ENCODE data around the gene RHOB. TPM values are rescaled to one million over a fixed set of nuclear protein-coding genes. Genes with fewer than 3 reads are reported as not detected.

RHOB gene
- polyA plus RNA-seq, 3 donors: 43.3 to 602 (median 66.3) TPM

DNA sequence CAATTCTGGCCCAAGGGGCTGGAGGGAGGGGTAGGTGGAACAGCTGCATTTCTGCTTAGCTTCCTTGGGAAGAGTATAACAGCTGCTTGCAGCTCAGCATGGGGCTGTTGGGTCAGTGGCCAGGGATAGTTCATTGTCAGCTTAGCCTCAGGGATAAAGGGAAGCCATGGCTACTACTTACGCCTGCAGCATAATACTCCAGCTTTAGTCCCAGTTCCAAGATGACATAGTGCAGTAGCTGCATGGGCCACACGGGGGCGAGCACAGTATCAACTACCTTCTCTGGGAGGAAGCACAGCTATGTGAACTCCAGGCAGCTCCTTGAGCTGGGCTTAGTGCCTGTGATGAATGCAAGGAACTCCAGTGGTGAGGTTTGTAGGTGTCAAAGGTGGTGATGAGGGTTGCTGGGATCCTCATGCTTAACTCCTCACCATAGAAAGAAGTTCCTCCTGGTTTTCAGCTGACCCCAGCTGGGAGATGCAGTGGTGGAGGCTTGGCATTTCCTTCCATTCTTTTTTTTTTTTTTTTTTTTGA, 35.4 kb upstream of the RHOB start:
- H3K4me3 ChIP-seq (replicated peaks in 1 of 3; ENCODE audit: low read depth in 2 of 3, low read length in 3 of 3): no peak overlapping the region
- Mint-ChIP-seq H3K4me1 (peaks cover 27% of the 10 kb centered on the region), H3K27ac (peak overlapping the region in 1 of 7 donors; percentile 63), H3K36me3 (peaks cover 4 to 10% of the 10 kb centered on the region in 2 donors), H3K4me3 (no peak overlapping the region), H3K27me3 (ENCODE audit: low read depth in 3 of 3) (peaks cover 0 to 4% (median 0%) of the 10 kb centered on the region in 3 donors), H3K9me3 (peaks cover 19 to 45% (median 28%) of the 10 kb centered on the region in 7 donors)
- H3K9me3 ChIP-seq (replicated peaks in 1 of 2; ENCODE audit: control insufficient read depth in 1 of 2, insufficient read depth in 1 of 2, low read length in 2 of 2): peaks cover 18 to 24% of the 10 kb centered on the region in 2 donors
- H3K27ac ChIP-seq (ENCODE audit: low read depth in 1 of 2, low read length in 2 of 2): no peak overlapping the region
- H3K27me3 ChIP-seq (ENCODE audit: control insufficient read depth in 2 of 2, insufficient read depth in 2 of 2, low read length in 2 of 2): no peaks in the 10 kb centered on the region
- H3K4me1 ChIP-seq (ENCODE audit: control insufficient read depth in 1 of 2, insufficient read depth in 2 of 2, low read length in 2 of 2): peaks cover 15 to 20% of the 10 kb centered on the region in 2 donors
- intact Hi-C loops (cut with micrococcal nuclease): loop anchor here (5.0 kb wide), 1 partner anchor 36 kb away; the partner anchor contains the start of gene RHOB (in 2 of the 2)
- 8% methylated on average over 2 of the region's 3 CpGs for WGBS (ENCODE audit: insufficient coverage)
- H3K36me3 ChIP-seq (replicated peaks in 1 of 2; ENCODE audit: control insufficient read depth in 1 of 2, insufficient read depth in 2 of 2, low read length in 2 of 2): no peaks in the 10 kb centered on the region
- no peaks in the 10 kb centered on the region for H3K79me2 ChIP-seq (ENCODE audit: insufficient read depth, low read length)
- DNase-seq: peak; percentile 78 to 84 (median 81)
- TF ChIP-seq, protein P1, sequence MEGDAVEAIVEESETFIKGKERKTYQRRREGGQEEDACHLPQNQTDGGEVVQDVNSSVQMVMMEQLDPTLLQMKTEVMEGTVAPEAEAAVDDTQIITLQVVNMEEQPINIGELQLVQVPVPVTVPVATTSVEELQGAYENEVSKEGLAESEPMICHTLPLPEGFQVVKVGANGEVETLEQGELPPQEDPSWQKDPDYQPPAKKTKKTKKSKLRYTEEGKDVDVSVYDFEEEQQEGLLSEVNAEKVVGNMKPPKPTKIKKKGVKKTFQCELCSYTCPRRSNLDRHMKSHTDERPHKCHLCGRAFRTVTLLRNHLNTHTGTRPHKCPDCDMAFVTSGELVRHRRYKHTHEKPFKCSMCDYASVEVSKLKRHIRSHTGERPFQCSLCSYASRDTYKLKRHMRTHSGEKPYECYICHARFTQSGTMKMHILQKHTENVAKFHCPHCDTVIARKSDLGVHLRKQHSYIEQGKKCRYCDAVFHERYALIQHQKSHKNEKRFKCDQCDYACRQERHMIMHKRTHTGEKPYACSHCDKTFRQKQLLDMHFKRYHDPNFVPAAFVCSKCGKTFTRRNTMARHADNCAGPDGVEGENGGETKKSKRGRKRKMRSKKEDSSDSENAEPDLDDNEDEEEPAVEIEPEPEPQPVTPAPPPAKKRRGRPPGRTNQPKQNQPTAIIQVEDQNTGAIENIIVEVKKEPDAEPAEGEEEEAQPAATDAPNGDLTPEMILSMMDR (IDR thresholded peaks at IDR 0.05): peak; percentile 81
- H3K9ac ChIP-seq (ENCODE audit: insufficient read depth, low read length, poor library complexity, severe bottlenecking): no peak overlapping the region
- no peak overlapping the region for H3K4me2 ChIP-seq (replicated peaks; ENCODE audit: extremely low read depth, low read length, poor library complexity, severe bottlenecking)
- no peaks in the 10 kb centered on the region for H4K20me1 ChIP-seq (ENCODE audit: insufficient read depth, low read length)
- H2AFZ ChIP-seq (ENCODE audit: insufficient read depth, low read depth, low read length, poor library complexity, severe bottlenecking): peak overlapping the region; percentile 57

DNA sequence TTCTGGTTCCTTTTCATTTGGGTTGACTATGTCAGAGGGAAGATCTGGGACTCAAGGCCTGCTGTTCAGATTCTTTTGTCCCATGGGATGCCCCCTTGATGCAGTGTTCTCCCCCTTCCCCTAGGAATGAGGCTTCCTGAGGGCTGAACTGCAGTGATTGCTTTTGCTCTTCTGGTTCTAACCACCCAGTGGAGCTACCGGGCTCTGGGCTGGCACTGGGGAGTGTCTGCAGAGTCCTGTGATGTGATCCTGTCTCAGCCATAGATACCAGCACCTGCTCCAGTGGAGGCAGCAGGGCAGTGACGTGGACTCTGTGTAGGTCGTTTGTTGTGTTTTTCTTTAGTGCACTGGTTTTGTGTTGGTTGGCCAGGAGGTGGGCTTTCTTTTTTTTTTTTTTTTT, 32.1 kb upstream of the RHOB start:
- no peaks in the 10 kb centered on the region for H4K20me1 ChIP-seq (ENCODE audit: insufficient read depth, low read length)
- no peaks in the 10 kb centered on the region for H3K79me2 ChIP-seq (ENCODE audit: insufficient read depth, low read length)
- Mint-ChIP-seq H3K9me3 (peaks cover 6 to 21% (median 7%) of the 10 kb centered on the region in 7 donors), H3K27me3 (ENCODE audit: low read depth in 3 of 3) (peaks cover 0 to 2% (median 0%) of the 10 kb centered on the region in 3 donors), H3K36me3 (peaks cover under 1 to 4% of the 10 kb centered on the region in 2 donors), H3K4me3 (no peak overlapping the region), H3K27ac (no peak overlapping the region), H3K4me1 (peaks cover 42% of the 10 kb centered on the region)
- no peak overlapping the region for H3K27ac ChIP-seq (ENCODE audit: low read depth in 1 of 2, low read length in 2 of 2)
- TF ChIP-seq, protein P1 (IDR thresholded peaks at IDR 0.05): no peak
- H3K36me3 ChIP-seq (replicated peaks in 1 of 2; ENCODE audit: control insufficient read depth in 1 of 2, insufficient read depth in 2 of 2, low read length in 2 of 2): no peaks in the 10 kb centered on the region
- H3K4me2 ChIP-seq (replicated peaks; ENCODE audit: extremely low read depth, low read length, poor library complexity, severe bottlenecking): no peak overlapping the region
- no peak for DNase-seq
- intact Hi-C loops (cut with micrococcal nuclease): loop anchor here (5.0 kb wide), 1 partner anchor 32 kb away; the partner anchor contains the start of gene RHOB (in 2 of the 2)
- peaks cover 22 to 34% of the 10 kb centered on the region in 2 donors for H3K4me1 ChIP-seq (ENCODE audit: control insufficient read depth in 1 of 2, insufficient read depth in 2 of 2, low read length in 2 of 2)
- H3K9ac ChIP-seq (ENCODE audit: insufficient read depth, low read length, poor library complexity, severe bottlenecking): no peak overlapping the region
- 100% methylated on average over 2 of the region's 3 CpGs for WGBS (ENCODE audit: insufficient coverage)
- H2AFZ ChIP-seq (ENCODE audit: insufficient read depth, low read depth, low read length, poor library complexity, severe bottlenecking): no peak overlapping the region
- H3K9me3 ChIP-seq (replicated peaks in 1 of 2; ENCODE audit: control insufficient read depth in 1 of 2, insufficient read depth in 1 of 2, low read length in 2 of 2): peaks cover 6 to 10% of the 10 kb centered on the region in 2 donors
- no peaks in the 10 kb centered on the region for H3K27me3 ChIP-seq (ENCODE audit: control insufficient read depth in 2 of 2, insufficient read depth in 2 of 2, low read length in 2 of 2)
- no peak overlapping the region for H3K4me3 ChIP-seq (replicated peaks in 1 of 3; ENCODE audit: low read depth in 2 of 3, low read length in 3 of 3)
